ENCODE measurements around the gene LIN52. TPM values are rescaled to one million over a fixed set of nuclear protein-coding genes. Genes with fewer than 3 reads are reported as not detected.

Gene LIN52
- total RNA-seq, 1 experiment from 2014 or later: 7.6 TPM

GRCh38 chr14:74190927-74191575 is 106.3 kb downstream of the LIN52 start:
- DNase-seq (ENCODE audit: low spot score): no peak

DNA sequence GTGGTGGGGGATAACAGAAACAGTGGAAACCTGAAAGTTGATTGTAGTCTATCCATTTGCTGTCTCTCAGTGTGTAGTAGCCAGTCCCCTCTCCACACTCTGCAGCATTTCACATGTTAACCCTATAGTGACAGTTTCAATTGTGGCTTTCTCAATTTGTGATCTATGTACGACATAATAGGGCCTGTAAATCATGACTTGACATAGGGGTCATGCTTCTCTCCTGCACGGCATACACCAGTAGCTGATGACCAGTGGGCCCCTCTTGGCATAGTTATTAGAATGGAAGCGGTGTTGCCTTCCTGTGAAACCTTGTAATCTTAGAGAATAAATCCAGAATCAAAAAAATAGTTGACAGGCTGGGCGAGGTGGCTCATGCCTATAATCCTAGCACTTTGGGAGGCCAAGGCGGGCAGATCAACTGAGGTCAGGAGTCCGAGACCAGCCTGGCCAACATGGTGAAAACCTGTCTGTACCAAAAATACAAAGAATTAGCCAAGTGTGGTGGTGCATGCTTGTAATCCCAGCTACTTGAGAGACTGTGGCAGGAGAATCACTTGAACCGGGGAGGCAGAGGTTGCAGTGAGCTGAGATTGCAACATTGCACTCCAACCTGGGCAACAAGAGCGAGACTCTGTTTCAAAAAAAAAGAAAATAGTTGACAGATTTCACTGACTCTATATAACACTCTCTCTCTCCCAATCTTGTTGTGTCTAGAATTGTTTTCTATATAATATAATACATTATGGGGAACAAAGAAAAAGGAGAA is 109.9 kb downstream of the LIN52 start:
- no peak for DNase-seq (ENCODE audit: low spot score)

DNA sequence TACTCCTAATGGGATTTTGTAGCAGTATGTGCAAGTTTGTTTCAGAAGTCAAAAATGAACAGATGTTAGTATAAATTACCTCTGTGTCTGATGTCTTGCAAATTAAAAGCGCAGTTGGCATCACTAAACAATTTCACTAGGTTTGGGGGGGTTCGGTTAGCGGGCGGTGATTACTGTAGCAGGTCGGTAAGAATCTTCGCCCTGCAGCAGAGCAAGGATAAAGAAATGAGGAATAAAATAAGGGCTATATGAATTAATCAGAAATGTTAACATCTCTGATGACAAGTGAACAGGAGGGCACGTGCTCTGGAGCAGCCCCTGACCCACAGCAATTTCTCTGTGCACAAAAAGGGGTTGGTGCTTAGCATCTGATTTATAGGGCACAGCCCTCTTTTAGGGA is 110.9 kb downstream of the LIN52 start:
- no peak for DNase-seq (ENCODE audit: low spot score)

DNA sequence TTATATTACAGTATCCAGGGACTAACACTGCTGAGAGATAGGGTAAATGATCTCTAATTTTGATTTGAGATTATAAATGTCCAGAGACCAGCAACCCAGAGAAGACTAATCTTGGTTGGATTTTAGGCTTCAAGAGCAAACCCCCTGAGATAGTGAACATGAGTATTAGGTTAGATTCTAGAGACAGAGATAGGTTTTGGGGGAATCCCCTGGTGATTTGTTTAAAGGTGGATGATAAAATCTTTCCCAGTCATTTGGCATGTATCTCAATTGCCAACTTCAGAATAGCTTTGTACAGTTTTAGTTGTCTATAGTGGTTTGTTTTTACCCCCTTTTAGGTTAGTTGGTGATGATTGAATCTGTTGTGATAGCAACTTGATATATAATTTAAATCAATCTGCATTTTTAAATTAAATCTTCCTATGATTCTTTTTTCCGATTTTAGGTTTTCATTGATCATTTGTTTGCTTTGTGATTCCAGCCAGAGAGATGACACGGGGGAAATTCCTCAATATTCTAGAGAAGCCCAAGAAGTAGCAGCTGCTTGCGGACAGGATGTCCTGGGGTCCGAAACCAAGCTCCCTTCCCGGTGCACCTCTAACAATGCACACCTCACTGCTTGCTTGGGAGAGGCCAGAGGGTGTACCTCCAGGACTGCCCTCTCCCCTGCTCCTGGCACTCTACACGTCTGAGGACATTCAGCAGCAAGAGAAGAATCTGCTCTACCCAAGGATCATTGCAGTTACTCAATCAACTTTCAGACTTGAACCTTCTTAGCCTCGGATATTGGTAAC is 113.9 kb downstream of the LIN52 start:
- DNase-seq (ENCODE audit: low spot score): no peak

DNA sequence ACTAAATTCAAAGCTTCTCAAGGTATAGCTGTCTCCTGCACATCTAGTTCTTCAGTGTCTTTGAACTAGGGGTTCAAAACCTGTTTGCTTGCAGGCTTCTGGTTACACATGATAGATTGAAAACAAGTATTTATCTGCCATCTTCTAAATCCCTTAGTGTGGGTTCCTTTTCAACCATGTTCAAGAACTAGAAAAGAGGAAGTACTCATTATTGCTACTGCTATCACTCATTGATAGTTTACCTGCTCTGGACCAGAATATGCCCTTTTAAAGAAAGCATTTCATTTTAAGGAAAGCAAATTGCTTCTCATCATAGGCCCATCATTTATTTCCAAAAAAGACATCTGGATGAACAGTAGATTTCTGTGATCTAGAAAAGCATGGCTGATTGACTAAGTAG is 117.4 kb downstream of the LIN52 start:
- DNase-seq (ENCODE audit: low spot score): no peak

GRCh38 chr14:74203639-74204038 is 118.9 kb downstream of the LIN52 start:
- DNase-seq (ENCODE audit: low spot score): no peak

GRCh38 chr14:74204491-74204890 is 119.7 kb downstream of the LIN52 start:
- DNase-seq (ENCODE audit: low spot score): no peak

GRCh38 chr14:74205882-74206281 is 121.1 kb downstream of the LIN52 start:
- DNase-seq (ENCODE audit: low spot score): no peak

GRCh38 chr14:74207943-74208342 is 123.2 kb downstream of the LIN52 start:
- no peak for DNase-seq (ENCODE audit: low spot score)

- no peak for DNase-seq (ENCODE audit: low spot score)
Measured at GRCh38 chr14:74208642-74209041, 123.9 kb downstream of the LIN52 start.

- DNase-seq (ENCODE audit: low spot score): no peak
Measured at GRCh38 chr14:74211945-74212580, 127.3 kb downstream of the LIN52 start.

GRCh38 chr14:74213907-74214803 is 129.4 kb downstream of the LIN52 start:
- DNase-seq (ENCODE audit: low spot score): no peak

GRCh38 chr14:74216671-74217070 is 131.9 kb downstream of the LIN52 start:
- DNase-seq (ENCODE audit: low spot score): no peak

- no peak for DNase-seq (ENCODE audit: low spot score)
Measured at GRCh38 chr14:74217672-74218448, 133.1 kb downstream of the LIN52 start.

DNA sequence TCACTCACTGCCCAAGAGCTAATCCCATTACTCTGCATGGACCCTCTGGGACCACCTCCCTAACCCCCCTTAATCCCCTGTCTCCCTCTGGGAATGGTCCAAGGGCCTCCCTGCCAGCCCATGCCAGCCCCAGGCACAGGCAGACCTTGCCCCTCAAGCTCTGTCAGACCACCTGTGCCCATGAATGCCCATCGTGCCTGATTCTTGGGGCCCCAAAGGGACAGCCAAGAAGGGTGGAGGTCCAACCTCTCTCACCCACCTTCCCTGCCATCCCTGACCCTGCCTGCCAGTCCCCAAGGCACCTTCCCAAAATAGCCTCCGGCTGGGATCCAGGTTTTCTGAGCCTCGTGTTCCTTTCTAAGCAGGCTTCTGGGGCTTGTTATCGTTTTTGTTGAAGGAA is 133.7 kb downstream of the LIN52 start:
- DNase-seq (ENCODE audit: low spot score): no peak

GRCh38 chr14:74219277-74220205 is 134.8 kb downstream of the LIN52 start:
- no peak for DNase-seq (ENCODE audit: low spot score)

DNA sequence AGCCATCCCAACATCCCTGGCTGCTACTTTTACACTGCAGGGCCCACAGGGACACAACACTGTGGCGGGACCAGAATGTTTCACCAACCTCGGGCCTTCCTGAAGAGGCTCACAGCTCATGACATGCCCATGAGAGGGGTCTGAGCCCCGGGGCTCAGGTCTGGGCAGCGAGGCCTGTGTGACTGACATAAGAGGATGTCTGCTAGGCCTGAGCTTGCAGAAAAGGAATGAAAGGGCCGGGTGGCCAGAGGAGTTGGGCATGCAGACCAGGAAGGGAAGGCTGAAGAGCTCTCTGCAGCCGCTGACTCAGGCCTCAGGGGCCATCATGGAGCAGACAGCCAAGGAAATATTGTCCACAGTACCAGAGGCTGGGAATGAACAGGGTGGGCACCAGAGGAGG is 136.2 kb downstream of the LIN52 start:
- DNase-seq (ENCODE audit: low spot score): no peak

GRCh38 chr14:74221741-74222140 is 137.0 kb downstream of the LIN52 start:
- no peak for DNase-seq (ENCODE audit: low spot score)

DNA sequence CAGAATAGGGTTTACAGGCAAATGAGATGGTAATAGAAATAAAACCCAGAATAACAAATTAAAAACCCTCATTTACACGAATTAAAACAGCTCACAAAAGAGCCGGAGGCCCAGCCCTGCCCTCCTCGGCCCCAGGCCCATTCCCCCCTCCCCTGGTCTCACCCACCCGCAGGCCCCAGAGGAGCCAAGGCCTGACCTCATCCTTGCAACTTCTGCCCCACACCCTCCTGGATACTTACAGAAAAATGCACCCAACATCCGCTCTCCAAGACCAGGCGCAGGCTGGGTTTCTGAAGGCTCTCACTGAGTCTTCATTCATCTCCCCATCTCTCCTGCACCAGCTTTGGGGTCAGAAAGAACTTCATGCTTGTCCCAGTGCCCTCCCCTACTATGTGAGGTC is 138.3 kb downstream of the LIN52 start:
- no peak for DNase-seq (ENCODE audit: low spot score)

All from A172 (cell line).